DMS 273 treated with DMSO at 0.1 percent for 48 hours (cell line): Measurements from ENCODE around the gene B3GALT5.
"Not testable (repeated sequence)": the region's sequence is repeated elsewhere in the genome, so short reads cannot be mapped to it uniquely, and the experiment has no call there.

ENCODE experiments used
- DNase-seq: peaks from one replicate; lab custom pipeline; 2025; lab: John Stamatoyannopoulos, UW

B3GALT5 gene

GRCh38 chr21:39666681-39667315, 54.1 kb downstream of the B3GALT5 start:
- DNase-seq = no peak

- DNase-seq = no peak
These were observed 54.7 kb downstream of the B3GALT5 start for GRCh38 chr21:39667353-39667891.

GRCh38 chr21:39668369-39668768, 55.6 kb downstream of the B3GALT5 start:
- no peak for DNase-seq

- DNase-seq = no peak
These were observed 56.7 kb downstream of the B3GALT5 start for GRCh38 chr21:39669485-39669884.

- no peak for DNase-seq
These were observed 57.4 kb downstream of the B3GALT5 start for GRCh38 chr21:39669976-39670661.

- peak; percentile 17 for DNase-seq
These were observed 58.0 kb downstream of the B3GALT5 start for GRCh38 chr21:39670701-39671100.

- DNase-seq = no peak
These were observed 59.2 kb downstream of the B3GALT5 start for GRCh38 chr21:39671986-39672385.

- no peak for DNase-seq
These were observed 60.4 kb downstream of the B3GALT5 start for GRCh38 chr21:39673163-39673562.

GRCh38 chr21:39673736-39674135, 61.0 kb downstream of the B3GALT5 start:
- DNase-seq = no peak

GRCh38 chr21:39674801-39675200, 62.1 kb downstream of the B3GALT5 start:
- no peak for DNase-seq

- no peak for DNase-seq
These were observed 62.9 kb downstream of the B3GALT5 start for GRCh38 chr21:39675590-39675989.

GRCh38 chr21:39675993-39676661, 63.4 kb downstream of the B3GALT5 start:
- peak; percentile 20 for DNase-seq

- DNase-seq = no peak
These were observed 67.5 kb downstream of the B3GALT5 start for GRCh38 chr21:39680216-39680615.

GRCh38 chr21:39681257-39681656, 68.5 kb downstream of the B3GALT5 start:
- no peak for DNase-seq

- DNase-seq = no peak
These were observed 69.1 kb downstream of the B3GALT5 start for GRCh38 chr21:39681845-39682244.

GRCh38 chr21:39685236-39685635, 72.5 kb downstream of the B3GALT5 start:
- no peak for DNase-seq

- no peak for DNase-seq
These were observed 73.3 kb downstream of the B3GALT5 start for GRCh38 chr21:39685991-39686390.

- DNase-seq = no peak
These were observed 74.1 kb downstream of the B3GALT5 start for GRCh38 chr21:39686646-39687468.

GRCh38 chr21:39688010-39688409, 75.3 kb downstream of the B3GALT5 start:
- no peak for DNase-seq

GRCh38 chr21:39689860-39690259, 77.1 kb downstream of the B3GALT5 start:
- DNase-seq = not testable (repeated sequence)

- DNase-seq = no peak
These were observed 77.7 kb downstream of the B3GALT5 start for GRCh38 chr21:39690454-39690853.

GRCh38 chr21:39694750-39695149, 82.0 kb downstream of the B3GALT5 start:
- DNase-seq = no peak
